ENCODE results near the gene BHLHE23.

BHLHE23 gene

DNA sequence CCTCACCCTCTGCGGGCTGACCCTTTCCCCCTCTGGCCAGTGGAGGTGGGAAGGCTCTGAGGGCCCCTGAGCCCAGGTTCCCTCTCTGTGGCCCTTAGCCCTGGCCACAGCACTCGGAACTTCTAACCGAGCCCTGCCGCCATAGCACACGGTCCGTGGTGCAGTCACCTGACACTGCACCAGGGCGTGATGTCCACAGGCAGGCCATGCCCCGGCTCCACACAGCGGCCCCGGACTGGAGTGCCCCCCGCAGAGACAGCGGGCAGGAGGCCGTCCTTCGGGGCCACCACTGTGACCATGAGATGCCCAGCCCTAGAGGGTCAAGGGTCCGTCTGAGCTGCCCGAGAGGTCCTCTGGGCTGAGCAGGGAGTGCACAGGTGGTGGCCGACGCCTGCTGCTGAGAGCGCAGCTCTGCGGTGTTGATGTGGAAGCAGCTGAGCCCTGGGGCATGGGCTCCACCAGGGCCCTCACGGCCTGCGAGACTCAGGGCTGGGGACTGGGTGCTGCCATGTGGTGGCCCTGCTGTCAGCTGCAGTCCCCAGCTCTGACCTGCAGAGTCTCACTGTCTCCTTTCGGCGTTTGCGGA, 11.2 kb upstream of the BHLHE23 start:
- Histone ChIP-seq H3K9ac (no peak overlapping the region), H3K4me1 (no peaks in the 10 kb centered on the region), H3K36me3 (ENCODE audit: control insufficient read depth, insufficient read depth, low read length) (no peaks in the 10 kb centered on the region), H3K27me3 (ENCODE audit: control insufficient read depth, insufficient read depth, low read length) (peaks cover 16% of the 10 kb centered on the region), H3K4me2 (ENCODE audit: low read length) (no peak overlapping the region), H2AFZ (no peak overlapping the region), H3K4me3 (ENCODE audit: low read depth, low read length) (no peak overlapping the region), H3K27ac (no peak overlapping the region), H3K79me2 (no peaks in the 10 kb centered on the region), H3K9me3 (ENCODE audit: control insufficient read depth, low read length) (no peaks in the 10 kb centered on the region)
- TF ChIP-seq, protein P1, sequence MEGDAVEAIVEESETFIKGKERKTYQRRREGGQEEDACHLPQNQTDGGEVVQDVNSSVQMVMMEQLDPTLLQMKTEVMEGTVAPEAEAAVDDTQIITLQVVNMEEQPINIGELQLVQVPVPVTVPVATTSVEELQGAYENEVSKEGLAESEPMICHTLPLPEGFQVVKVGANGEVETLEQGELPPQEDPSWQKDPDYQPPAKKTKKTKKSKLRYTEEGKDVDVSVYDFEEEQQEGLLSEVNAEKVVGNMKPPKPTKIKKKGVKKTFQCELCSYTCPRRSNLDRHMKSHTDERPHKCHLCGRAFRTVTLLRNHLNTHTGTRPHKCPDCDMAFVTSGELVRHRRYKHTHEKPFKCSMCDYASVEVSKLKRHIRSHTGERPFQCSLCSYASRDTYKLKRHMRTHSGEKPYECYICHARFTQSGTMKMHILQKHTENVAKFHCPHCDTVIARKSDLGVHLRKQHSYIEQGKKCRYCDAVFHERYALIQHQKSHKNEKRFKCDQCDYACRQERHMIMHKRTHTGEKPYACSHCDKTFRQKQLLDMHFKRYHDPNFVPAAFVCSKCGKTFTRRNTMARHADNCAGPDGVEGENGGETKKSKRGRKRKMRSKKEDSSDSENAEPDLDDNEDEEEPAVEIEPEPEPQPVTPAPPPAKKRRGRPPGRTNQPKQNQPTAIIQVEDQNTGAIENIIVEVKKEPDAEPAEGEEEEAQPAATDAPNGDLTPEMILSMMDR (IDR thresholded peaks at IDR 0.05): no peak

GRCh38 chr20:63017076-63017825, 10.5 kb upstream of the BHLHE23 start:
- TF ChIP-seq, protein P1 (IDR thresholded peaks at IDR 0.05): no peak
- Histone ChIP-seq H2AFZ (no peak overlapping the region), H3K9me3 (ENCODE audit: control insufficient read depth, low read length) (no peaks in the 10 kb centered on the region), H3K79me2 (no peaks in the 10 kb centered on the region), H3K9ac (no peak overlapping the region), H3K27me3 (ENCODE audit: control insufficient read depth, insufficient read depth, low read length) (peaks cover 15% of the 10 kb centered on the region), H3K36me3 (ENCODE audit: control insufficient read depth, insufficient read depth, low read length) (no peaks in the 10 kb centered on the region), H3K27ac (no peak overlapping the region), H3K4me3 (ENCODE audit: low read depth, low read length) (no peak overlapping the region), H3K4me2 (ENCODE audit: low read length) (no peak overlapping the region), H3K4me1 (no peaks in the 10 kb centered on the region)

DNA sequence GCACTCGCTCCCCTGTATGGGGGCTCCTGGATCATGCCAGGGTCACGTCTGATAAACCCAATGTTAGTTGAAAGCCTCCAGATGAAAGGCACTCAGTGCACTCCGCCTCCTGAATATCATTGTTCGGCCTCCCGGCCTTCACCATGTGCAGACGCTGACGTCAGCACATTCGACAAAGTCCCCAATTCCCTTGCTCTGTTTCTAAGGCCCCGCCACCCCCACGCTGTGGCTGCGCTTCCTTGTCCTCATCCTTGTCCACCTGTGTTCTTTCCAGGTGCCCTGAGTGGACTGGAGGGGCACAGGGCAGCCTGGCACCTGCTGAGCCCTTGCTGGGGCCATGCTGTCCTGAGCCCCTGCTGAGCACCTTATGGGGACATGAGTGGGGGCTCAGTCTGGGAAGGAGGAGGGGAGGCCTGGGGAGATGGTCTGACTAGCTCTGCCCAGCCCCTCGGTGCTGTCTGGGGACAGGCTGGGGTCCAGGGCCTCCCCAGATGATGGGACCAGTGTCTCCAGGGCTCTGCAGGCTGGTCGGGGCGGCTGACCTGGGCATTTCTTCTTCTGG, 9.8 kb upstream of the BHLHE23 start:
- Histone ChIP-seq H3K27me3 (ENCODE audit: control insufficient read depth, insufficient read depth, low read length) (peaks cover 10% of the 10 kb centered on the region), H3K9ac (no peak overlapping the region), H3K36me3 (ENCODE audit: control insufficient read depth, insufficient read depth, low read length) (no peaks in the 10 kb centered on the region), H3K4me3 (ENCODE audit: low read depth, low read length) (no peak overlapping the region), H3K4me1 (no peaks in the 10 kb centered on the region), H2AFZ (no peak overlapping the region), H3K9me3 (ENCODE audit: control insufficient read depth, low read length) (no peaks in the 10 kb centered on the region), H3K4me2 (ENCODE audit: low read length) (no peak overlapping the region), H3K27ac (no peak overlapping the region), H3K79me2 (no peaks in the 10 kb centered on the region)
- TF ChIP-seq, protein P1 (IDR thresholded peaks at IDR 0.05): no peak

DNA sequence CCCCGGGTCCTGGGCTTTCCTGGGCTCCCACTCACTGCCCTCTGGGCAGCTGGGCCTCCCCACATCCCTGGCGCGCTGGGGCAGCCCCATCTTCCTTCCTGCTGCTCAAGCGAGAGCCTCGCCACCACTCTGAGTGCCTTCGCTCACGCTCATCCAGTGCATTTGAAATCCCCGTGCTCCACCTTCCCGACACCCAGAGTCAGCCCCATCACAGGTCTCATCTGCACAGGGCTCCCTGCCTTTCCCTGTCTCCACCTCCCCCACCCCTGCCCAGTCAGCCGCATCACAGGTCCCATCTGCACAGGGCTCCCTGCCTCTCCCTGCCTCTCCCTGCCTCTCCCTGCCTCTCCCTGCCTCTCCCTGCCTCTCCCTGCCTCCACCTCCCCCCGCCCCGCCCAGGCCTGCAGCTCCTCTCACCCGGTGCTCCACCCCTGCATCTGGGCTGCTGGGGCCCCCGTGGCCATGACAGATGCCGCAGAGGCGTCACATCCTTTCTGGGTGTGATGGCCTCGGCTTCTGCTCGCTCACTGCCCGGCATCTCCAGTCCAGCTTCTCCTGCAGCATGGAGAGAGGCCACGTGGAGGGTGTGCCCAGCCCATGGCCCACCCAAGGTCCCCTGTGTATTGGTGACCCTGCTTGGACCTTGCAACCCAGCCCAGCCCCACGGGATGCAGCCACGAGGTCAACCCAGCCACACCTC, 9.0 kb upstream of the BHLHE23 start:
- H3K27me3 ChIP-seq (ENCODE audit: control insufficient read depth, insufficient read depth, low read length): peaks cover 10% of the 10 kb centered on the region
- no peak overlapping the region for H3K9ac ChIP-seq

More for the DNA sequence above, 9.0 kb upstream of the BHLHE23 start:
- Histone ChIP-seq H3K36me3 (ENCODE audit: control insufficient read depth, insufficient read depth, low read length) (no peaks in the 10 kb centered on the region), H3K4me1 (no peaks in the 10 kb centered on the region), H3K4me3 (ENCODE audit: low read depth, low read length) (no peak overlapping the region), H3K4me2 (ENCODE audit: low read length) (no peak overlapping the region), H3K79me2 (no peaks in the 10 kb centered on the region), H2AFZ (no peak overlapping the region), H3K9me3 (ENCODE audit: control insufficient read depth, low read length) (no peaks in the 10 kb centered on the region), H3K27ac (no peak overlapping the region)
- TF ChIP-seq, protein P1 (IDR thresholded peaks at IDR 0.05): no peak
